ENCODE measurements around the gene IFNL3. TPM values are rescaled to one million over a fixed set of nuclear protein-coding genes. Genes with fewer than 3 reads are reported as not detected.

Gene IFNL3
- total RNA-seq, 1 experiment from 2014 or later = not detected

DNA sequence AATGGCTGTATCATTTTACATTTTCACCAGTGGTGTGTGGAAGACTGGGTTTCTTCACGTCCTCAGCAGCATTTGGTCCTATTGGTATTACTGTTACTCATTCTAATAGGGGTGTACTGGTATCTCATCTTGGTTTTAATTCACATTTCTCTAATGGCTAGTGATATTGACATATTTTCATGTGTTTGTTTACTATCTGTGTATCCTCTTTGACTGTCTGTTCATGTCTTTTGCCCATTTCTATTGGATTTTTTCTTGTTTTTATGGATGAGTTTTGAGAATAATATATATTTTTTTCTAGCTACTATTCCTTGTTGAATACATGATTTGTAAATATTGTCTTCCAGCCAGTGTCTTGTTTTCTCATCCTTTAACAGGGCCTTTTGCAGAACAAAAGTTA lies 37.2 kb upstream of the IFNL3 start:
- peaks cover 21% of the 10 kb centered on the region for H3K9me3 ChIP-seq
- POLR2A ChIA-PET = no interaction called here
- Mint-ChIP-seq H3K4me1 (ENCODE audit: low read depth, unreplicated experiment) (peaks cover 10% of the 10 kb centered on the region), H3K4me3 (ENCODE audit: unreplicated experiment) (no peak overlapping the region), H3K9me3 (ENCODE audit: unreplicated experiment) (peaks cover 26% of the 10 kb centered on the region), H3K27me3 (ENCODE audit: insufficient read depth, unreplicated experiment) (no peaks in the 10 kb centered on the region), H3K36me3 (ENCODE audit: insufficient read depth, unreplicated experiment) (no peaks in the 10 kb centered on the region), H3K27ac (ENCODE audit: unreplicated experiment) (no peak overlapping the region)
- intact Hi-C loops (cut with micrococcal nuclease; ENCODE audit: unreplicated experiment) = no loop called here
- H3K4me3 ChIP-seq (ENCODE audit: low read depth, low read length) = no peak overlapping the region
- CTCF ChIA-PET = no interaction called here
- H3K36me3 ChIP-seq (ENCODE audit: control insufficient read depth, insufficient read depth, low read length) = no peaks in the 10 kb centered on the region
- TF ChIP-seq, protein P1, sequence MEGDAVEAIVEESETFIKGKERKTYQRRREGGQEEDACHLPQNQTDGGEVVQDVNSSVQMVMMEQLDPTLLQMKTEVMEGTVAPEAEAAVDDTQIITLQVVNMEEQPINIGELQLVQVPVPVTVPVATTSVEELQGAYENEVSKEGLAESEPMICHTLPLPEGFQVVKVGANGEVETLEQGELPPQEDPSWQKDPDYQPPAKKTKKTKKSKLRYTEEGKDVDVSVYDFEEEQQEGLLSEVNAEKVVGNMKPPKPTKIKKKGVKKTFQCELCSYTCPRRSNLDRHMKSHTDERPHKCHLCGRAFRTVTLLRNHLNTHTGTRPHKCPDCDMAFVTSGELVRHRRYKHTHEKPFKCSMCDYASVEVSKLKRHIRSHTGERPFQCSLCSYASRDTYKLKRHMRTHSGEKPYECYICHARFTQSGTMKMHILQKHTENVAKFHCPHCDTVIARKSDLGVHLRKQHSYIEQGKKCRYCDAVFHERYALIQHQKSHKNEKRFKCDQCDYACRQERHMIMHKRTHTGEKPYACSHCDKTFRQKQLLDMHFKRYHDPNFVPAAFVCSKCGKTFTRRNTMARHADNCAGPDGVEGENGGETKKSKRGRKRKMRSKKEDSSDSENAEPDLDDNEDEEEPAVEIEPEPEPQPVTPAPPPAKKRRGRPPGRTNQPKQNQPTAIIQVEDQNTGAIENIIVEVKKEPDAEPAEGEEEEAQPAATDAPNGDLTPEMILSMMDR (IDR thresholded peaks at IDR 0.05; ENCODE audit: insufficient read depth in 1 of 2, low read depth in 1 of 2, low read length in 1 of 2, severe bottlenecking in 1 of 2, unreplicated experiment in 1 of 2) = no peak
- no TSS peak for BruUV-seq (replicated peaks)
- no peaks in the 10 kb centered on the region for H3K27me3 ChIP-seq (replicated peaks; ENCODE audit: control insufficient read depth, insufficient read depth, low read length)
- no peak for DNase-seq
- peaks cover 11% of the 10 kb centered on the region for H3K4me1 ChIP-seq

DNA sequence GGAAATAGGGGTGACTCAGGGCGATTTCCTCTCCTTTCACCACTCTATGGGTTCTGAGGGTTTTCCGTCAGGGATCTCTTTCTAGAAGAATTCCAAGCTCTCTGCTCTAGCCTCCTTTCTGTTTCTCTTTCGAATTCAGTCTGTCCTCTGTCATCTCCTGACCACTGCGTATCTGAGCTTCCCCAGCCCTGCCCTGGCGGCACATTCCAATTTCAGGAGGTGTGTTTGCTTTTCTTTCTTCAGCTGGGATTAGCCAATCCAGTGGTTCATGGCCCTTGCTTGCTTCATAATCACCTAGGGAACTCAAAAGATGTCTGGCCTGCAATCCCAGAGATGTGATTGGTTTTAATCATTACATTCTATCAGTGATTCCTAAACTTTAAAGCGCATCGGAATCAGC lies 32.8 kb upstream of the IFNL3 start:
- ChIA-PET CTCF (interaction anchor here (0.5 to 1.1 kb wide), 4 partner anchors 26 to 591 kb away, joined by 3 to 6 read pairs (median 4); partner anchors contain the start of gene LRFN1), POLR2A (interaction anchor here (0.5 to 1.3 kb wide), 6 partner anchors 18 to 889 kb away, joined by 3 to 13 read pairs (median 6); partner anchors contain the start of gene SAMD4B)
- intact Hi-C loops (cut with micrococcal nuclease; ENCODE audit: unreplicated experiment) = loop anchor here (1.0 to 2.0 kb wide), 2 partner anchors 19 to 26 kb away; no protein-coding TSS in a partner anchor
- Mint-ChIP-seq H3K9me3 (ENCODE audit: unreplicated experiment) (peaks cover 8% of the 10 kb centered on the region), H3K4me1 (ENCODE audit: low read depth, unreplicated experiment) (peaks cover 10% of the 10 kb centered on the region), H3K27ac (ENCODE audit: unreplicated experiment) (peak overlapping the region; percentile 95), H3K4me3 (ENCODE audit: unreplicated experiment) (peak overlapping the region; percentile 66), H3K36me3 (ENCODE audit: insufficient read depth, unreplicated experiment) (no peaks in the 10 kb centered on the region), H3K27me3 (ENCODE audit: insufficient read depth, unreplicated experiment) (no peaks in the 10 kb centered on the region)
- TF ChIP-seq, protein P1 (IDR thresholded peaks at IDR 0.05; ENCODE audit: insufficient read depth in 1 of 2, low read depth in 1 of 2, low read length in 1 of 2, severe bottlenecking in 1 of 2, unreplicated experiment in 1 of 2) = no peak
- Histone ChIP-seq H3K9me3 (peaks cover 7% of the 10 kb centered on the region), H3K36me3 (ENCODE audit: control insufficient read depth, insufficient read depth, low read length) (no peaks in the 10 kb centered on the region), H3K4me3 (ENCODE audit: low read depth, low read length) (no peak overlapping the region), H3K27me3 (replicated peaks; ENCODE audit: control insufficient read depth, insufficient read depth, low read length) (no peaks in the 10 kb centered on the region), H3K4me1 (peaks cover 18% of the 10 kb centered on the region)
- peak; percentile 89 to 91 for DNase-seq
- no TSS peak for BruUV-seq (replicated peaks)

DNA sequence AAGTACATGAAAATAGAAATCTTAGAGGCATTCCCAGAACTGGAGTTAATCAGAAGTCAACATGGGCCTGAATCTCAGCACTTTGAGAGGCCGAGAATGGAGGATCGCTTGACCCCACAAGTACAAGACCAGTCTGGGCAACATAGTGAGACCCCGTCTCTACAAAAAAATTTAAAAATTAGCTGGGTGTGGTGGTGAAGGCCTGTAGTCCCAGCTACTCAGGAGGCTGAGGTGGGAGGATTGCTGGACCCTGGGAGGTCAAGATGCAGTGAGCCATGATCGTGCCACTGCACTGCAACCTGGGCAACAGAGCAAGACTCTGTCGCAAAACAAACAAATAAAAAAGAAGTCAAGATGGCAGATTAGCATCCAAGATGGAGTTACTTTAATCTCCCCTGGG lies 31.9 kb upstream of the IFNL3 start:
- H3K36me3 Mint-ChIP-seq (ENCODE audit: insufficient read depth, unreplicated experiment) = no peaks in the 10 kb centered on the region
- TF ChIP-seq, protein P1 (IDR thresholded peaks at IDR 0.05; ENCODE audit: insufficient read depth in 1 of 2, low read depth in 1 of 2, low read length in 1 of 2, severe bottlenecking in 1 of 2, unreplicated experiment in 1 of 2) = no peak
- intact Hi-C loops (cut with micrococcal nuclease; ENCODE audit: unreplicated experiment) = loop anchor here (1.0 to 2.0 kb wide), 2 partner anchors 18 to 27 kb away; no protein-coding TSS in a partner anchor
- H3K27ac Mint-ChIP-seq (ENCODE audit: unreplicated experiment) = no peak overlapping the region
- H3K27me3 Mint-ChIP-seq (ENCODE audit: insufficient read depth, unreplicated experiment) = no peaks in the 10 kb centered on the region
- Histone ChIP-seq H3K36me3 (ENCODE audit: control insufficient read depth, insufficient read depth, low read length) (no peaks in the 10 kb centered on the region), H3K4me1 (peaks cover 18% of the 10 kb centered on the region), H3K27me3 (replicated peaks; ENCODE audit: control insufficient read depth, insufficient read depth, low read length) (no peaks in the 10 kb centered on the region), H3K4me3 (ENCODE audit: low read depth, low read length) (no peak overlapping the region), H3K9me3 (no peaks in the 10 kb centered on the region; the same call in 1 of the 2 replicates)
- BruUV-seq (replicated peaks) = no TSS peak
- DNase-seq = peak in 1 of 2 experiments; percentile 6
- POLR2A ChIA-PET = interaction anchor here (1.3 kb wide), 1 partner anchor 27 kb away, joined by 13 read pairs; no protein-coding TSS in a partner anchor
- CTCF ChIA-PET = no interaction called here
- H3K4me3 Mint-ChIP-seq (ENCODE audit: unreplicated experiment) = no peak overlapping the region
- peaks cover 10% of the 10 kb centered on the region for H3K4me1 Mint-ChIP-seq (ENCODE audit: low read depth, unreplicated experiment)
- peaks cover 2% of the 10 kb centered on the region for H3K9me3 Mint-ChIP-seq (ENCODE audit: unreplicated experiment)
